Chondrocyte (in vitro differentiated cells): ENCODE data around the gene DCLRE1B. TPM values are rescaled to one million over a fixed set of nuclear protein-coding genes. Genes with fewer than 3 reads are reported as not detected.

ENCODE experiments used
- DNase-seq: peaks from one replicate; pipeline ENCODE4 v3.0.0; 2021; ENCODE audit warnings: mixed read lengths, low spot score
- H3K27ac Mint-ChIP-seq: one replicate; pipeline ENCODE4 v1.8.0; 2021; ENCODE audit warnings: mild to moderate bottlenecking, moderate library complexity, mixed read lengths; ENCODE audit not compliant: unreplicated experiment
- H3K27me3 Mint-ChIP-seq: 2 replicates; pipeline ENCODE4 v1.8.0; 2021; ENCODE audit warnings: low read depth, mixed read lengths
- H3K36me3 Mint-ChIP-seq: 2 replicates; pipeline ENCODE4 v1.8.0; 2021; ENCODE audit warnings: low read depth, mixed read lengths
- H3K4me1 Mint-ChIP-seq: 2 replicates; pipeline ENCODE4 v1.8.0; 2021; ENCODE audit warnings: low read depth, mild to moderate bottlenecking, mixed read lengths
- H3K4me3 Mint-ChIP-seq: one replicate; pipeline ENCODE4 v1.8.0; 2021; ENCODE audit warnings: mild to moderate bottlenecking, moderate library complexity, mixed read lengths; ENCODE audit not compliant: unreplicated experiment
- H3K9me3 Mint-ChIP-seq: 2 replicates; pipeline ENCODE4 v1.8.0; 2021; ENCODE audit warnings: low read depth, mixed read lengths
- total RNA-seq: library from RNA; stranded (reverse); gene quantifications from 3 replicates; pipeline ENCODE4 v1.2.1, GENCODE V29; 2021
- TF ChIP-seq, protein P1 (sequence below): fragments of 200-600 bp; sonication (generic); IDR thresholded peaks from 2 replicates; pipeline ENCODE4 v1.5.0; 2021; ENCODE audit warnings: antibody characterized with exemption, mild to moderate bottlenecking, moderate library complexity

DCLRE1B gene
- total RNA-seq, 1 donor from 2014 or later: 8.3 TPM

DNA sequence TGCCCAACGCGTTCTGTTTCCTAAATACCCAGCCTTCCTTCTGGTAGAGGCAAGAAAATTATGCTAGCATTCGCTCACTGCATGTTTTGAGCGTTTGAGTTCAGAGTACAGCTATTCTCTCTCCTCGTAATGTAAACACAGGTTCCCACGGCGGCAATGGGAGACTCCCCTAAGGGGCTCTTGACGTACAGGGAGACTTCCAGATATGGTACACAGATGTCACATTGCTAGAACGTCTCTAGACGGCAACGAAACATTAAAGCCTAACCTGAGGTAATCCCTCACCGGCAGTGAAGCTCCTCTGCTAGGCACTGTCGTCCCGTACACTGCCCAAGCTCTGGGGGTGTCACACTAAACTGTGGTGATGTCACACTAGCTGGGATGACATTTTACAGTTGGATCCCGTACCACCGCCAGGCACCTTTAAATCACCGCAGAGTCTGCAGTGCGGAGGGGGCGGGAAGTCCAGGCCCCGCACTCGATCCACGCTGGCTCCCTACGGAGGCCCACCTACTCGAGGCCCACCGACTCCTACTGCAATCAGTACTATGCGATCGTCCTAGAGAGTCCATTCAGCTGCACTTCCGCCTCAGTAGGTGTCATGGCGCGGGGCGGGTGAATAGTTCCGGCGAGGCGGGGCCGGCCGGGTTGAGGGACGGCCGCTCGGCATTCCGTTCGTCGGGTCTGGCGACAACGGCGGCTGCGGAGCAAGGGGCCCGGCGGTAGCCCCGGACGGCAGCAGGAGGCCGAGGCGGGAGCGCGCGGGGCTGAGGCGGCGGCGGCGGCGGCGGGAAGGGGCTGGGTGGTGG is 24.0 kb downstream of the DCLRE1B start, which contains the start of gene HIPK1:
Gene HIPK1, plus strand, starts transcription at position 384 of the 809 bp plus-strand sequence.
- peaks cover 1% of the 10 kb centered on the region for H3K27me3 Mint-ChIP-seq
- TF ChIP-seq, protein P1, sequence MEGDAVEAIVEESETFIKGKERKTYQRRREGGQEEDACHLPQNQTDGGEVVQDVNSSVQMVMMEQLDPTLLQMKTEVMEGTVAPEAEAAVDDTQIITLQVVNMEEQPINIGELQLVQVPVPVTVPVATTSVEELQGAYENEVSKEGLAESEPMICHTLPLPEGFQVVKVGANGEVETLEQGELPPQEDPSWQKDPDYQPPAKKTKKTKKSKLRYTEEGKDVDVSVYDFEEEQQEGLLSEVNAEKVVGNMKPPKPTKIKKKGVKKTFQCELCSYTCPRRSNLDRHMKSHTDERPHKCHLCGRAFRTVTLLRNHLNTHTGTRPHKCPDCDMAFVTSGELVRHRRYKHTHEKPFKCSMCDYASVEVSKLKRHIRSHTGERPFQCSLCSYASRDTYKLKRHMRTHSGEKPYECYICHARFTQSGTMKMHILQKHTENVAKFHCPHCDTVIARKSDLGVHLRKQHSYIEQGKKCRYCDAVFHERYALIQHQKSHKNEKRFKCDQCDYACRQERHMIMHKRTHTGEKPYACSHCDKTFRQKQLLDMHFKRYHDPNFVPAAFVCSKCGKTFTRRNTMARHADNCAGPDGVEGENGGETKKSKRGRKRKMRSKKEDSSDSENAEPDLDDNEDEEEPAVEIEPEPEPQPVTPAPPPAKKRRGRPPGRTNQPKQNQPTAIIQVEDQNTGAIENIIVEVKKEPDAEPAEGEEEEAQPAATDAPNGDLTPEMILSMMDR: no peak
- DNase-seq: peak; percentile 96
- peaks cover 50% of the 10 kb centered on the region for H3K4me1 Mint-ChIP-seq
- H3K36me3 Mint-ChIP-seq: no peaks in the 10 kb centered on the region
- H3K4me3 Mint-ChIP-seq: peak within 1 kb of the TSS; percentile 97
- no peaks in the 10 kb centered on the region for H3K9me3 Mint-ChIP-seq
- H3K27ac Mint-ChIP-seq: peak within 1 kb of the TSS; percentile 100

DNA sequence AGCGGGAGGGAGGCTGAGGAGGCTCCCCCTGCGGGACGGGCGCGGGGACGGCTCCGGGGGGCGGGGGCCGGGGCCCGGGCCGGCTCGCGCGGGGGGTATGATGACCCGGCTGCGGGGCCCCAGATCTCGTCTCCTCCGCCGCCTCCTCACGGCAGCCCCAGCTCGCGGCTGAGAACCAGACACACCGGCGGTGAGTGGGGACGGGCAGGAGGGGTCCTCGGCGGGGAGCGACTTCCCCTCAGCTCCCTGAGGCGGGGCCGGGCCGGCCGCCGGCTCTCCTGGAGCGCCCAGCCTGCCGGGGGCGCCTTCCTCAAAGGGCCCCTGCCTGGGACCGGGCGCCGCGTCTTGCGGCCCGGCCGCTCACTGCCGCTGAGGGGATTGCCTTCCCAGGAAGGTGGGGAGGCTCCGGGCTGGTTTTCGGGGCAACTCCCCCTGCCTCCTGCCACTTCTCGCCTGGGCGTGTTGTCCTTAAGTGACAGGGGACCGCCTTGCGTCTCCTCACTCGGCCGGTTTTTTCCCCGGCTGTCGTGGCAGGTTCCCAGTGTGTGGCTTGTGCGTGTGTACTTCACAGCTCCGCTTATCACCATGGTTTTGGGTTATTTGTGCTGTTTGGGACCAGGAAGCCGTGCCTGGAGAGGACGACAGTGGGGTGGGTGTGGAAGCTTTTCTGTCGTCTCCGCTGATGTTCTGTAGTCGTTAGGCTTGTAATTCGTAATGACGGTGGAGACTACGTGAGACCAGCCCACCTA is 24.8 kb downstream of the DCLRE1B start:
- H3K4me3 Mint-ChIP-seq: peak overlapping the region; percentile 82
- DNase-seq: no peak
- peaks cover 50% of the 10 kb centered on the region for H3K4me1 Mint-ChIP-seq

DNA sequence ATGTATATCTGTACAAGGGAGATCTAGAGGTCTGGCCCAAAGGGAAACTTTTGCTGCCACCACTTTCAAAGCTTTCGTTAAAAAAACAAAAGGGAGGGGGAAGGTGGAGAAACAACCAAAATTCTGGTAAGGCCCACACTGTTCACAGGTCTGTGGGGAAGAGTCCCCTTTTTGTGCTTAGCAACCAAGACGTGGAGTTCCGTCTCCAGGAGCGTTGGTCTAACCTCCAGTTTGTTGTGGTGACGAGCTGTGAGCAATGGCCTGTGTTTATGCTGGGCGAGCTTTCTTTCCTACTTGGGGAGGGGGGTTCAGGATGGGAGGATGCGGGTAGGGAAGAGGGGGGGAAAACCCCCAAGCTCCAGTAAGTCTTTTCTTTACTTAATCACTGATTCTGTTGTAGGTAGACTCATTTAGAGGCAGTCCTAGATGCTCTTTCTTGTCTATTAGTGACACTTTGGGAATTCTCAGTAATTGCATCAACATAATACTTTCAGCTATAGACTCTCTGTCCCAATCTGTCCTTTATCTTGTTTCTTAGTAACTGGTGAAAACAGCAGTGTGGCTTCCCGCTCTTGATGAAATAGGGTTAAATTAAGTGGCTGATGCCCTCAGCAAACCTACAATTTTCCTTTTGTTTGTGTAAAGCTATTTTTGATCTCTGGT is 25.5 kb downstream of the DCLRE1B start:
- TF ChIP-seq, protein P1: no peak
- no peak for DNase-seq
- Mint-ChIP-seq H3K27me3 (no peaks in the 10 kb centered on the region), H3K9me3 (no peaks in the 10 kb centered on the region), H3K27ac (peak overlapping the region; percentile 96), H3K4me1 (peaks cover 56% of the 10 kb centered on the region), H3K4me3 (peak overlapping the region; percentile 82), H3K36me3 (no peaks in the 10 kb centered on the region)

More for the DNA sequence above, 24.8 kb downstream of the DCLRE1B start:
- Mint-ChIP-seq H3K36me3 (no peaks in the 10 kb centered on the region), H3K27me3 (no peaks in the 10 kb centered on the region), H3K9me3 (no peaks in the 10 kb centered on the region), H3K27ac (peak overlapping the region; percentile 96)
- TF ChIP-seq, protein P1: peak; percentile 70

DNA sequence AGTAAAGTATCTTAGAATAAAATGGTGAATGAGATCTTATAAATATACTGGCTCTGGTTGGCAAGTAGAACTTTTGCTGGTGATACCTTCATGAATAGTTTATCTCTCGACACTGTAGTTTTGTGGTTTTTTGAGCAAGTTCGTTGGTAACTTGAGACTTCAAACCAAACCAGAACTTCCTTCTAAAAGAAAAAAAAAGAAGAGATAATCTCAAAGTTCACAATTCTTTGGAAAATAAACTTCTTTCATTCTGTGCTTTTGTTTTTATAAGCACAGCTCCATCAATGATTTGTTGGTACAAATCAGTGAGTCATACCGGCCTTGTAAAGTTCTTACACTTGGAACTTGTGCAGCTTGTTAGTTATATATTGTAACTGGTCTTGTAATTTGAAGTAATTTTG is 26.3 kb downstream of the DCLRE1B start:
- peak overlapping the region; percentile 96 for H3K27ac Mint-ChIP-seq
- peaks cover 62% of the 10 kb centered on the region for H3K4me1 Mint-ChIP-seq
- peak overlapping the region; percentile 82 for H3K4me3 Mint-ChIP-seq
- no peaks in the 10 kb centered on the region for H3K27me3 Mint-ChIP-seq
- no peaks in the 10 kb centered on the region for H3K9me3 Mint-ChIP-seq
- no peak for DNase-seq
- TF ChIP-seq, protein P1: no peak
- H3K36me3 Mint-ChIP-seq: no peaks in the 10 kb centered on the region

DNA sequence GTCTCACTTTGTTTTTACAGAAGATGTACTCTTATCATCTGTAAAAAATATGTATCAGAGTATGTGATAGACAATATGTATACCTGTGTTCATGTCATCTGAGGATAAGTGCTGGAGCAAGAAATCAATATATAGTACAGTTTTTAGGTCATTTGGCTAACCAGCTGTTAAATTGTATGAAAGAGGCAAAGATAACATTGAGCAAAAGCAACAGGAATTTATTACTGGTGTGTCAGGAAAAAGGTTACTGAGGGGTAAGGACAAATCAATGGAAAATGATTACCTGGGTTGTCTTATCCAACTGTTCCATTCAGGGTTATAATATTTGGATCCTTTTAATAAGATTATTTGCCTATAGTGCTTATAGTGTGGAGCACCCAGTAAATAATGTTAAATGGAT is 28.9 kb downstream of the DCLRE1B start:
- TF ChIP-seq, protein P1: no peak
- Mint-ChIP-seq H3K9me3 (no peaks in the 10 kb centered on the region), H3K4me3 (no peak overlapping the region), H3K36me3 (no peaks in the 10 kb centered on the region), H3K4me1 (peaks cover 54% of the 10 kb centered on the region), H3K27ac (peak overlapping the region; percentile 19), H3K27me3 (no peaks in the 10 kb centered on the region)
- no peak for DNase-seq
